Cortex of kidney (tissue), 1 donor: ENCODE data around the gene MRNIP.
"Not testable (repeated sequence)": the region's sequence is repeated elsewhere in the genome, so short reads cannot be mapped to it uniquely, and the experiment has no call there.

ENCODE experiments used
- DNase-seq: peaks from one replicate; lab custom pipeline; 2025; lab: John Stamatoyannopoulos, UW

MRNIP gene

DNA sequence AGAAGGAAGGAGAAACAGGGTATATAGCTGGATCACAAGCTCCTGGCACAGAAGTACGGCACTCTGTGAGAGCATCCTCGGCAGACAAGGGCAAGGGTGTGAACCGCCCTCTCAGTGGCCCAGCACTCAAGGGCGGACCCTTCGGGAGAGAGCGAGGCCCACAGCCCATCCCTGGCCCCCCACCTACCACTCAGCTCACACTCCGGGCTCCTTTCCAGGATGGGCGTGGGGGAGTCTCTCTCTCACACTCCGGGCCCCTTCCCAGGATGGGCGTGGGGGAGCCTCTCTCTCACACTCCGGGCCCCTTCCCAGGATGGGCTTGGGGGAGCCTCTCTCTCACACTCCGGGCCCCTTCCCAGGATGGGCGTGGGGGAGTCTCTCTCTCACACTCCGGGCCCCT lies 12.9 kb upstream of the MRNIP start:
- DNase-seq = not testable (repeated sequence)

DNA sequence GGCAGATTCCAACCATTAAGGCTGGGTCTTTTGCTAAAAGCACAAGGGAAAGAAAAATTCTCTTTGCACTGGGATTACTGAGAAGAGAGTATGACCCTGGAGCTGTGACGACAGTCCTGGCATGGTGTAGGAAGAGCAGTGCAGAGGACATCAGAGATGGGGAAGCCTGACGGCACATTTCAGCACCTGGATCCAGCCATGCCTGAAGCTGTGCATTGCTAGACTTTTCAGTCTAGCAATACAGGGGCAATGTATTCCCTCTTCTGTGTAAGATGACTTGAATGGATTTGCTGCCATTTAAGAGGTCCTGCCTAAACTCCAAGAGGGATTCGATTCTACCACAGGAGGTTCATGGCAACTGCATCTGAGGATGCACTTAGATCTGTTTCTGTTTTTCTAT lies 12.3 kb upstream of the MRNIP start:
- no peak for DNase-seq

DNA sequence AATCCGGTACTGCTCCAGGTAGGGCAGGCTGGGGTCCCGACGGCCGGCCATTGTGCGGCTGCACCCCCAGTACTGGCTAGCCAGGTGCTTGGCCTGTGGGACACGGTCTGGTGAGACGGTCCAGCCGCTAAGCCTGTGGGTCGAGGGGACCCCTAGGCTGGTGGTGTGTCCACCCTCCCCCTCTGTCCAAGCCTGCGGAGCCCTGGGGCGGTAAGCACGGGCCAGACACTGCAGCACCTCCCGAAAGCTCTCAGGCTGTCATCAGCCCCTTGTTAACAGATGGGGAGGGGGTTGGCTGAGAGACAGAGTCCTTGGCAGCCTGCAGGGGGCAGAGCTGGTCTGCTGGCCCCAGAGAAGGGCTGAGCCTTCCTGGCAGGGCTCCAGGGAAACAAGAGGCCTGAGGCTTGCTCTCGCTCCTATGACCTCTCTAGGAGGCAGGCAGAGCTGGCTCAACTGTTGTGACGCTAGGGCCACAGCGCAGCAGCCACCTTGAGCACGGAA lies 11.8 kb upstream of the MRNIP start:
- no peak for DNase-seq

DNA sequence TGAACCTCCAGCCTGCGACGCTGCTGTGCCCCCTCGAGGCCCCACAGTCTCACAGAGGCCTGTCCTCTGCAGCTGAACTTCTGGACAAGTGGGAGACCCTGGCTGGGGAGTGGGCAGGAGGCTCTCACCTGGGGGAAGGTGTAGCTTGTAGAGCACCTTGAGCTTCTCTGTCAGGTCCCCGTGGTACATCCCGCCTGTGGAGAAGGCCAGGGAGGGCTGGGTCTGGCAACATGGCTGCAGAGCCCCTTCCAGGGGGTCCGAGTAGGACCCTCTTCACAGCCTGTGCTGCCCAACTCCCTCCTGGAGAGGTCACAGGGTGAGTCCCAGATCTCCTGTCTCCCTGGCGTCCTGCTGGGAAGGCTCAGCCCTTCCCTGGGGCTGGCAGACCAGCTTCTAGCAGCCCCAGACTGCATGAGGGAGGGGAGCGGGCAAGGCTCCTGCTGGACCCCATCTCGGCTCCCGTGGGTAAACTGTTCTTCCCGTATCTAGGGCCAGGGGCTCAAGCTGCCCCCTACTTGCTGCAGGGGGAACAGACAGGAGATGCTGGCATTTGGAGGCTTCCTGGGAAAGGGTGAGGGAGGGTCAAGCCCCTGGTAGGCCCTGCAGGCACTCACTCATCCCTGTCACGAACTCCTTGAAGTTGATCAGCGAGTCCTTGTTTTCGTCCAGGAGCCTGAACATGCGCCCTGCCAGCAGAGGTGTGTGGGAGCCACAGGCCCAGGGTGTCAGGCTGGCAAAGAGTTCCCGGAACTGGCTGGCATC lies 11.2 kb upstream of the MRNIP start:
- no peak for DNase-seq

DNA sequence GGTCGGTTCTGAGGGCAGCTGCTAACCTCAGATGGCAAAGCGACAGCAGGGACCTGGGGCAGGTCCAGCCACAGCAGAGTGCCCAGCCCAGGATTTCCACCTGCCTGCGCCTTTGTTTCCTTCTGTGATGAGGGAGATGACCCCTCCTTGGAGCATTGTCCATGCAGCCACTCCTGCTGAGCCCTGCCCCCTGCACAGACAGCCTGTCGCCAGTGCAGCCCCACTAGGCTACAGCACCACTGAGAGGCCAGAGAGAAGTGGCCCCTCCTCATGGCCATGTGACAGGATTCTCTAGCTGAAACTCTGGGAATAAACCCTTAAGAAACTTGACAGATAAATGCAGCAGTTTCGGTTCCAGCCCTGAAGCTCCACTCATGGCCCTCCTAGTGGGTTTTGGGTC lies 10.5 kb upstream of the MRNIP start:
- DNase-seq = no peak

DNA sequence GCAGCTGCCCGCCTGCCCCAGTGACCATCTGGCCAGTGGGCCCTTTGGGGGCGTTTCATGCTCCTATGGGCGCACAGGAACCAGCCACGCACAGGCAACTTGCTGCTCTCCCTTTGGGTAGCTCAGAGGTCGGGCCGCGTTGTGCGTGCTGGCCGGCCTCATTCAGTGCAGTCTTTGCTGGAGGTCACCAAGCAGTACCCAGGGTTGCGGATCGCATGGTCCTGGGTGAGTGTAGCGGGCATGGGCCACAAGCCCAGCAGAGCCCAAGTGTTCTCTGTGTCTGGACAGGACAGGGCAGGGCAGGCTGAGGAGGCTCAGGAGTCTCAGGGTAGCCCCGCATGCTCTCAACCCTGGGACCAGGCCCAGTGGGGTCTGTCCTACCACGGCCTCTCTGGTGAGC lies 9.9 kb upstream of the MRNIP start:
- DNase-seq = no peak

DNA sequence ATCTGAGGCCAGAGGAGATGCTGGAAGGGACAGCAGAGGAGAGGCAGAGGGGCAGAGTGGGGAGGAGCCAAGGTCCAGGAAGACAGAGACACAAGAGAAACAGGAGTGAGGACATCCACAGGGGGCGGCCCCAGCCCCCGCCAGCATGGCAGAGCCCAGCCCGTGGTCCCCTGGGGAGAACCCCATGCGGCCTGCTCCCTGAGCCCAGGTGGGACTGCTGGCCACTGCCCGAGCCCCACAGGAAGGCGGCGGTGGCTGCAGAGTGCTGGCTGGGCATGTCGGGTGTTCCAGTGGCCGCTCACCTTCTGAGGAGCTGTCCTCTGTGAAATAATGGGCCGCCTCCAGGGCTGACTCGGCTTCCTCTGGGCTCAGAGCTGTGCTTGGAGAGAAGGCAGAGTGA lies 8.9 kb upstream of the MRNIP start:
- DNase-seq = no peak

DNA sequence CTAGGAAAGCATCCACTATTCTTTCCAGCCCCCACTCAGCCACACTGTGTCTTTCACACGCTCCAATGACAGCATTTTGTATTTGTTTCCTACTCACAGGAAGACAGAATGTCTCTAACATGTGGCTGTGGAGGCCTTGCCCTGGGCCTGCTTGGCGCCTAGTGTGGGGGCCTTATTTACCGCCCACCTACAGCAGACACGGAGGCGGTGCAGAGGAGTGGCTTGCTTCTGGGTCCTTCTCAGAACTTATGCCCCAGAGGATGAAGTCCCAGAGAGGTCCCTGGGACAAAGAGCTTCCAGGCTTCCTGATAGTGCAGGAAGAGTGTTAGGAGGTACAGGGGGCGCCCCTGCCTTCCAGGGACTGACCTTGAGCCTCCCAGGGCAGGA lies 8.5 kb upstream of the MRNIP start:
- DNase-seq = no peak

DNA sequence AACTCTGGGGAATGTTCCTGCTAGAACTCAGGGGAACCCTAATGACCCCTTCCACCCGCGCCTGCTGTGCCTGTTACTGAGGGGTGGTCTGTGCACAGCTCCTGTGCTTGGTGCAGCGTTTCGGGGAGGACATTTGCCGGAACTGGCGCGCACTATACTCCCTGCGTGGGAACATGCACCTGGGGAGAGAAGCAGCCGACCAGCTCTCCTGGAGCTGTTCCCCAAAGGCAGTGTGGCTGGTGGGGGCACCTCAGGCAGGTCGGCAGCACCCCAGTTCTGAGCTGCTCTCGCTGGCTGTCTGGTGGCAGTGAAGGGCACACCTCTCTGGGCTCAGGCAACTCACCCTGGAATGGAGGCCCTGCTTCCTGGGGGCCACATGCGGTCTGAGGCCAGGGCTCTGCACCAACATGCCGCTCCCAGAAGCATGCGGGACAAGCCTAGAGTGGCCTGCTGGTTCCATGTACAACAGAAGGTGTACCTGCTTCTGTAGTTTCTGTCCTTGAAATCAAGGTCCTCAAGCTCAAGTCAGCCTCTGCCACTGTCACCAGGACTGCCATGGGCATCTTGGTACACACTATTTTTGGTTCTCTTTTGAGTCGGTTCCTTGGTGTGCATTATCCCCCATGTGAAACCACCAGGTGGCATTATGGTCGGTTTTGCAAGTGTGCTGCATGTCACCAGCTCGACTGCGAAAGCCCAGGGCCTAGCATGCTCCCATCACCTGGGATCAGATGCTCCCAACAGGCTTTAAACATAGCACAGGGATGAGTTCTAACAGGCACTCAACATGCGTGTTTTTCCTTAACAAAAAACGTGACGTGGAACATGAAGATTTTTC lies 7.8 kb upstream of the MRNIP start:
- no peak for DNase-seq

DNA sequence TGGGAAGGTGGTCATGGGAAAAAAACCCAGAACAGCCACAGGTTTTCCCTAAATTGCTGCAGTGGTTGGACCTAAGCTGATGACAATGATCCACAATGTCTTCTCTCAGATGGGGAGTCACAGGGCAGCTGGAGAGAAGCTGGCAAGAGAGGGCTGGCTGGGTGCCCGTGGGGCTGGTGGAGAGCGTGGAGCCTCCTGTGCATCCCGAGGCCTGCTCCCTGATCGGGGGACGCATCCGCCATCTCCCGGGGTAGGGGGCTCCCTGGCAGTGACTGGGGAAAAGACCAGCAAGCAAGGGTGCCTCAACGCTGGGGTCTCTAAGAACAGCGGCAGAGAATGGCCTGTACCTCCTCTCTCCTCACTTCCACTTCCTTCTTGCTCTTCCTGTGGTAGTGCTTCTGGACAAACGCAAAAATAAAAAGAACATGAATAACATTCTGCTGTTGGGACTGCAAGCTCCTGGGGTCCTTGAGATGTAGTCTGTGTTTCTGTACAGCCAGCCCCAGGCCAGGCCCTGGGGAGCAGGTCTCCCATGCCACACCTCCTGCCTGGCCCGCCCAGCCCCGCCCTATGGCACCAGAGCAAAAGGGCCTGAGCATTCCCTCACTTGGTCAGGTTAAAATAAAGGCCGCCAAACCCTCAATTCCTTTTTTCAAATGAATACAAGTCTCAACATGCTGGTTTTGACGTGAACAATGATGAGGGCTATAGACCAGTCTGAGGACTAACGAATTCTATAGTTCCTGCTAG lies 7.0 kb upstream of the MRNIP start:
- DNase-seq = no peak

DNA sequence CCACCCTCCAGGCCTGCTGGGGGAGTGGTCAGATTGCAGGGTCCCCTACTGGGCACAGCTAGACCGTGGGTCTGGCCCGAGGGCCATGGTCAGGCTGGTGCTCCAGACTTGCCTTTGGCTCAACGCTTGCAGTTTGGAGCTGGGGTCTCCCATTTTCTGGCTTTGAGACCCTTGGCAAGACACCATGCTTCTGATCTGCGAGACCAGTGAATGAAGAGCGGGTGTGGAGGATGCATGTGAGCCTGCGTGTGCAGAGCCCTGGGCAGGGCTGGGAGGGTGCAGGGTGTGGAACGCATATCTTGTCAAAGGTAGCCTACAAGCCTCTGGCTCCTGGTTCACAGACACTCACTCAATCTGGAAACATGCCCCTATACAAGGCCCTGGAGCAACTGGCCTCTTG lies 6.1 kb upstream of the MRNIP start:
- DNase-seq = no peak

DNA sequence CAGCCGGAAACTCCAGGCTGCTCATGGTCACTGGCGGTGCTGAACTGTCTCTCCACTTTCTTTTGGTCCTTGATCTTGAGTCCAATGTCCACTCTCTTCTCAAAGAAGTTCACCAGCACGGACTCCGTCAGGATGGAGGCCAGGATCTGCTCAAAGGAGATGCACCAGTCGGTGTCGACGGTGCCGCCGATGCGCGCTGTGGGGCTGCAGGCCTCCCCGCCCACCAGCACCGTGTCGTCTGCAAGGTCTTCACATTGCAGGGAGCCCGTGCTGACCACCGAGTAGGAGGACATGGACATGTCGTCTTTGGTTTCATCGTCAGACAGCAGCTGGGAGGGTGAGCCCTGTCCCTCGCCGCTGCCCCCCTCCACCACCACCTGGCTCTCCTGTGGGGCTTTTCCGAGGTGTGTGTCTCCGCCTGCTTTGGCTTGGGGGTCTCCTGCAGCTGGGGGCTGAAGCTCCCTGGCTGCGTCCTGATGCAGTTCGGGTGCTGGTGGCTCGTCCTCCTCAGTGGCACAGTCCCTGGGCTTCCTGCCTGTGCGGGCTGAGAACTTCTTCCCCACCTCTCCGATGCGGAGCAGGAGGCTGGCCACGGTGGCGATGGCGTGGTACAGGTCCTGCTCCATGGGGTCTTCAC lies 5.0 kb upstream of the MRNIP start:
- DNase-seq = no peak

DNA sequence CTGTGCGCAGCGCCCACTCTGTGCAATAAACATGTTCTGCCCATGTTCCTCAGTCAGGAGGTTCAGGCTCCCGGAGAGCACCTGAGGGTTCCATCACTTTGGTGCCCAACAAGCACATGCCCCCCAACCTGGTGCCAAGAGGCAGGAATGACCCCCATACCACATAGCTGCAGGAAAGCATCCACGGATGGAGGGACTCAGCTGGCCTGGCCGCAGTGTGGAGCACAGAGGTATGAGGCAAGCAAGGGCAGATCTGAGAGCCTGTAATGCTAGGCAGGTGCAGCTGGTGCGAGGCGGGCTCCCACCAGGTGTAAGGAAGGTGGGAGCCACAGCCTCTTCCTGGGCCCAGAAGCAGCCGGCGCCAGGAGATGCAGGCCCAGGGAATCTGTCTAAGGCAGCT lies 4.3 kb upstream of the MRNIP start:
- no peak for DNase-seq

DNA sequence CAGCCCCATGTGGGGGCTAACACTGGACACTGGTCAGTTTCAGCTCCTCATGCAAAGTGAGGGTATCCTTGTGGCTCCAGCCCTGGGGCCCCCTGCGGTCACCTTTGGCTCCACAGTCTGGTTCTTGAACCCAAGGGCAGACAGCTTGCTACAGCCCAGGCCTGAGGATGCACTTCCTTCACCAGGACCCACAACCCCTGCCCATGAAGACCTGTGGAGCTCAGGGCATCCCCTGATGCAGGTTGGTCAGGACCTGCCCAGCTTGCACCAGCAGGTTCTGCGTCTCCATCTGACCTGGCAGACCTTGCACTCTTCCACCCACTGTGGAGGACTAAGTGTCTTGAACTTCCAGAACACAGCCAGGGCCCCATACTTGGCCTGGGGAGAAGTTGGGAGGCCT lies 3.7 kb upstream of the MRNIP start:
- no peak for DNase-seq

DNA sequence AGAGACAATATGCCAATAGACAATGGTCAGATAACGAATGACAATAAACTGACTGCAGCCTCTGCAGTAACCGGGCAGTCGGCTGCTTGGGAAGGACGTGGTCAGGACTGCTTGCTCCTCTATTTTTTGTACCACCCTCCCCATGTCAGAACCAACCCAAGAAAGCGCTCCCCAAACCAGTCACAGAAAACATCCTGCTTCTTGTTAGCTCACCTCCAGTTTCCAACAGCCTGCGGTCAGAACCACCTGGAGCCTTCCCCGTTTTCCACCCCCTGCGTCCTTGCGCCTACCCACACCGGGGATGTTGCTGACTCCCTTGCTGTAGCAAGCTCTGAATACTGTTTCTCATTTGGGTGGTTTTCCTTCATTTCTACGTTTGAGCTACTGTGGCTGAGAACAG lies 1.7 kb upstream of the MRNIP start:
- DNase-seq = no peak

DNA sequence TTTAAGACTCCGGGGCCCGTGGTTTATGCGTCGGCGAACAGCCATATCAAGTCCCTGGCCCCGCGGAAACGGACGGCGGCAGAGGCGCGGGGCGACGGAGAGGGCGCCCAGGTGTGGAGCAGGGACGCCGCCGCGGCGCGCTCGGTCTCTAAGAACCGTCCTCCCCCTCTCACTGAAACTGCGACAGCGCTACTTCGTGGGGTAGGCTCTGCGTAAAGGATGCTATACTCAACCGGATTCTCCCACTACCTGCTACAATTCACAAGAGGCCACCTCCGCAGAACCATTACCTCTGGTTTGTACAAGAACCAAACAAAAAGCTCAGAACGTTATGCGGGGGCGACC lies 404 bp downstream of the MRNIP start:
- DNase-seq = no peak

DNA sequence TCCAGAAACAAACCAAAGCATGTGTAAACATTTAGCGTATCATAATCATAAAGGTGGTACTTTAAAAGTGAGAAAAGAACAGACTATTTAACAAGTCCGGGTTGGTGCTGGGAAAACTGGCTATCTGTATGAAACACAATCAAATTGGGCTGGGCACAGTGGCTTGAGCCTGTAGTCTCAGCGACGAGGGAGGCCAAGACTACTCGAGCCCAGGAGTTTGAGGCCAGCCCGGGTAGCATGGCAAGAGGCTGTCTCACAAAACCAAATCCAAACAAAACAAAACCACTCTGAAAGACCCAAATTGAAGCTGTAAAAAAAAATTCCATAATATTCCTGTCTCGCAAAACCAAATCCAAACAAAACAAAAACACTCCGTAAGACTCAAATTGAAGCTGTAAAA lies 4.3 kb downstream of the MRNIP start:
- no peak for DNase-seq

DNA sequence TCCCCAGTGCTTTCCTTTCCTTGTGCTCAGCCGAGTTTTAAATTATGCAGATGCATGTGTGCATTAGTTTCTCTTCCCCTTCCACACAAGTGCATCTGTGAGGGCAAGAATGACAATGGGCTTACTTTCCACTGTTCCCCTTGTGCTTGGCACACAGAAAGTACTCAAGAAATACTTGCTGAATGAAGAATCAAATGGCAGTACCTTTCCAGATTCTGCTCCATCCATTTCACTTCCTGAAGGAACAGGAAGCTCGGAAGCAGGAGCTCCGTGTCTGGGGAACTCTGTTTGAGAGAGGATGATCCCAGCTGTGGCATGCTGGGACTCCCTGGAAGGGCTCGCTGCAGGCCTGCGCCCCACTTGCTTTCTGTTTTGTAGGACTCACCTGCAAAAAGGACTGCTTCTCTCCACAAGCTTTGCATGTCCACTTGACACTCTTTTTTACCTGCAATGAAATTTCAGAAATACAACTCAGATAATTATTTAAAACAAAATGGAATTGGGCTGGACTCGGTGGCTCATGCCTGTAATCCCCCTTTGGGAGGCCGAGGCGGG lies 5.5 kb downstream of the MRNIP start:
- no peak for DNase-seq

DNA sequence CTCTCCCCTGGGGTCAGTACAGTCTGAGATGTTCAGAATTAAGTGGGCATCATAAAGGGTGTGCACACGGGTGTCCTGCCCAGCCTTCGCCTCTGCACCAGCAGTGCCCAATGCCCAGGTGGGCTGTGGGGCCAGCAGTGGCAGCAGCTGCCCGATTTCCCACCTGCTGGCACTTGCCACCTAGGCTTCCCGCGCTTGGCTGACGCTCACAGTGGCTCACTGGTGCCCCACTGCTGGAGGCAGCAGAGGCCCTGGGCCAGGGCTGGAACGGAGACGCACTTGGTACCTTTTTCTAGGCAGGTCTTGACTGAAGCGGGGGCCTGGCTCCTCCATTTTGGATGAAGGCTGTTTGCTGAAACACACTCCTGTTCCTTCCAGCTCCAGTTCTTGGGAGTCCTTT lies 17.0 kb downstream of the MRNIP start:
- no peak for DNase-seq

DNA sequence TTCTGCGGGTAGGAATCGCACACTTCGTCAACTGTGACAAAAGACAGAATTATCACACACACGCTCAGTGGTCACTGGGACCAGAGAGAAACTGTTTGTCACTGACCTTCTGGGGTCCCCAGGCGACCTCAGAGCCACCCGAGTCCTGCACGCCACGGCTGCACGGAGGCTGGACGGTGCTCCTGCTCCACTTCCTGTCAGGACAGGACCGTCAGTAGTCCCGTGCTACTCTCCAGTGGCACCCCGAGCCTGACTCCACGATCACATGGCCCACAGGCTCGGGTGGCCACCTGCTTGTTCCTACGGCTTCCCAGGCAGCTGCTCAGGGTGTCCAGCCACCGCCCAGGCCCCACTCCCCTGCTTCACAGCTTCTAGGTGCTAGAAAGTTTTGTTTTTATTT lies 17.9 kb downstream of the MRNIP start:
- no peak for DNase-seq

DNA sequence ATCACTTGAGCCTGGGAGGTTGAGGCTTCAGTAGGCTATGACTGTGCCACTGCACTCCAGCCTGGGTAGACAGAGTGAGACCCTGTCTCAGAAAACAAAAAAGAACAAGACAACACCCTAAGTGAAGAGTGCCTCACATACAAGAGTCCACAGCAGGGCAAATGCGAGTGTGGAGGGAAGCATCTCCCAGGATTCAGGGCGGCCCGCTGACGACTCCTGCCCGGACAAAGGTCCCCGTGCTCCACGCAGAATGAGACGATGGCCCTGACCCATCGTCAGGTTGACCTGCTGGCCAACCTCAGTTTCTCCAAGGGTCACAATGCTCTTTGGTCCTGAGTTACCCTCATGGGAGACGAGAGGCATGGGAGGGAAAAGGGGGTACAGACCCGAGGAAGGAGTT lies 18.3 kb downstream of the MRNIP start:
- no peak for DNase-seq
